GM12865 (cell line): Measurements from ENCODE around the gene CCR5AS.

Experiments used
- DNase-seq: peaks from one replicate; pipeline ENCODE4 v3.0.0; 2010; ENCODE audit warnings: low read depth
- H3K4me3 ChIP-seq: 2 replicates; pipeline ENCODE4 v1.5.1; 2011; ENCODE audit warnings: mild to moderate bottlenecking, low read depth, low read length, control low read depth
- CTCF ChIP-seq: IDR thresholded peaks from 2 replicates; pipeline ENCODE4 v1.5.1; 2011; ENCODE audit warnings: low read length, control low read depth, low read depth, inconsistent platforms; ENCODE audit not compliant: insufficient read depth; ENCODE audit errors: missing control alignments

CCR5AS gene

GRCh38 chr3:46411271-46411670, 4.4 kb upstream of the CCR5AS start:
- DNase-seq = no peak
- H3K4me3 ChIP-seq = no peak overlapping the region
- no peak for TF ChIP-seq CTCF

GRCh38 chr3:46410669-46411068, 3.8 kb upstream of the CCR5AS start:
- no peak for TF ChIP-seq CTCF
- DNase-seq = no peak
- H3K4me3 ChIP-seq = no peak overlapping the region

- no peak for TF ChIP-seq CTCF
- DNase-seq = no peak
- no peak overlapping the region for H3K4me3 ChIP-seq
These were observed 3.0 kb upstream of the CCR5AS start for GRCh38 chr3:46409739-46410489.

DNA sequence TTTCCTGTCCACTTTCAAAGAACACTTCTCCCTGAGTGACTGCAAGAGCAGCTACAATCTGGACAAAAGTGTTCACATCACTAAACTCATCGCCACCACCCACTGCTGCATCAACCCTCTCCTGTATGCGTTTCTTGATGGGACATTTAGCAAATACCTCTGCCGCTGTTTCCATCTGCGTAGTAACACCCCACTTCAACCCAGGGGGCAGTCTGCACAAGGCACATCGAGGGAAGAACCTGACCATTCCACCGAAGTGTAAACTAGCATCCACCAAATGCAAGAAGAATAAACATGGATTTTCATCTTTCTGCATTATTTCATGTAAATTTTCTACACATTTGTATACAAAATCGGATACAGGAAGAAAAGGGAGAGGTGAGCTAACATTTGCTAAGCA, 2.0 kb upstream of the CCR5AS start:
- no peak overlapping the region for H3K4me3 ChIP-seq
- DNase-seq = no peak
- TF ChIP-seq CTCF = no peak

- no peak for TF ChIP-seq CTCF
- H3K4me3 ChIP-seq = no peak overlapping the region
- no peak for DNase-seq
These were observed 1.1 kb upstream of the CCR5AS start for GRCh38 chr3:46407970-46408369.

GRCh38 chr3:46406443-46406787, 451 bp downstream of the CCR5AS start:
- no peak overlapping the region for H3K4me3 ChIP-seq
- DNase-seq = no peak

More at GRCh38 chr3:46406443-46406787, 451 bp downstream of the CCR5AS start:
- TF ChIP-seq CTCF = no peak
